Stimulated activated CD4-positive, alpha-beta T cell treated with anti-CD3 and anti-CD28 coated beads, TNF-alpha, amount 100 ng/mL, for 24 hours (primary cell): ENCODE results near the gene SHC1.

Experiments used
- DNase-seq, 3 experiments: peaks; one replicate each; pipeline ENCODE4 v3.0.0-alpha.2; 2020; ENCODE audit warnings: low read depth in 3 of 3

The SHC1 gene

DNA sequence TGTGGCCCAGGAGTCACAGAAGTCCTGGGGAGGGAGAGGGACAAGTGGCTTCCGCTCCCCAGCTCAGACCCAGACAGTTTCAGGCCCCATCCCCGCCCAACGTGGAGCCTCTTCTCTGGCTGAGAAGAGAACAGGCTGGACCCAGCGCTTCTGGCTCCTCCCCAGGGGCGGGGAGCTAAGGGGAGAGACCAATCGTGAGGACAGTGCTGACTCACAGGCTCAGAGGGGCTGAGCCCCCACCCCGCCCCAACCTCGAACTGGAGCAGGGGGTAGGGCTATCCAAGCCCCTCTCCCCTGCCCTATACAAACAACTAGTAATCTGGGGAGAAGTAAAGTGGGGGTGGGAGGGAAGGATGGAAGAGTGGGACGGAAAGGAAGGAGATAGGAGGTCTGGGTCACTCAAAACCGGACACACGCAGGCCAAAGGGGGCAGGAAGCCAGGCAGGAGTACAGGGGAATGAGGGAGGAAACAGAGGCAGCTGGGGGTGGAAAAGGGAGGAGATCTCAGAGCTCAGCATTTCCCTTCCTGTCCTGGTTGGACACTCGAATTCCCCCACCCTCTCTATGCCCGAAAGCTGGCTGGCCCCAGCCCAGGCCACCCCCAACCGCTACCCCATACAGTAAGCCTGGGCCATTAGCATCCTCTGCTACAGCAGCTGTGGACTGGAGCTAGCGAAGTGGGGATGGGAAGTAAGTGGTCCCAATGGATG is at the start of gene SHC1:
Gene SHC1 (minus strand): TSS at position 117 of the 710 bp plus-strand sequence. CDS start 221 bp downstream, outside the sequence.
- DNase-seq, result peak in 1 of 3 experiments; percentile 55

DNA sequence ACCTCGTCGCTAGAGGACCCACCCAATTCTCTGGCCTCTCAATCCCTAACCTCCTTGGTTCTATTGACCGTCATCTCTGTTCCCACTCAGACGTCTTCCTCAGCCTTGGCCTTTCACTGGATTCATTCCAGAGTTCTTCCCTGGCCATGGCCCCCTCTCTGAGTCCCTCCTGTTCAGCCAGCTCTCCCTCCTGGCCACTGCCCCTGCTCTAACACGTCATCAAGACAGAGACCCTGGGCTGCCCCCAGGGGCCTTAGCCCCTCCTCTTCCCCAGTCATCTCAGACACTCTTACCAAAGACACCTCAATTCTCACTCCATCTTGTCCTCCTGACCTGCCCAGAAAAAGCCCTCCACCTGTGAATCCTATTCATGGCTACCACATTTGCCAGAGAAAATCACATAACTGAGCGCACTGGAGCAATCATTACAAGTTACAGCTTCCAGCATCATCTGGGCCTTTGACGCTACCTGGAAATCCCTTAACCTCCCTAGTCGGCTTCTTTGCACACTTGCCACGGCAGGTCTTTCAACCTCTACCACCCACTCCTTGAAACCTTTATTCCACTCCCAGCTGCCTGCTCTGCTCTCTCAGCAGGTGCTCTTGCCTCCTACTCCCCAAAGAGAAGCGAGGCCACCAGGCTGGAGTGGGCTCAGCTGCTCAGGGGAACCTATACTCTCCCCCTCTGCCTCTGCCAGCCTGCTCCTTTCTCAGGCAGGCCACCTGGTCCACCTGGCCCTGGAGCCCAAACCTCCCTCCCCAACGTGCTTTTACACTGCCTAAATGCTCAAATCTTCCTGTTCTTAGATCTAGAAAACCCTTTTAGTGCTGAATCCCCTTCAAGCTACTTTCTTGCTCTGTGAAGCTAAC is 49.1 kb upstream of the SHC1 start:
- DNase-seq, result no peak

- no peak for DNase-seq
Observed at GRCh38 chr1:155018617-155019348, 48.2 kb upstream of the SHC1 start.

DNA sequence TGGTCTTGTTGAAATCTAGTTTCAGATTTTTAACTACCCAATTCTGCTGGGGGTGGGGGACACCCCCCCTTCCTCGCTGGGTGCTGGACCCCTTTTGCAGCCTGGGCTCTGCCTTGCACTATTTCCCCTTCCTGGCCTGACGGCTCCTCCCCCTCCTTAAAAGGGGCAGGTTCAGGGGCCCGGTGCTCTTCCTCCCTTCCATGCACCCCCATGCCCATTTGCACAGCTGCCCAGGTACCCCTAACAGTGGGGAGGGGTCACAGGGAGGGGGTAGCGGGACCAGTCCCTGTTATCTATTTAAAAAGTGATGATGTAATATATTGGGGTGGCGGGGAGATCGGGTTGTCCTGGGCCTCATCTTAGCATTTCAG is 47.4 kb upstream of the SHC1 start:
- DNase-seq, result no peak

- peak; percentile 82 to 92 (median 85) for DNase-seq
Observed at GRCh38 chr1:155017041-155017945, 46.7 kb upstream of the SHC1 start.

DNA sequence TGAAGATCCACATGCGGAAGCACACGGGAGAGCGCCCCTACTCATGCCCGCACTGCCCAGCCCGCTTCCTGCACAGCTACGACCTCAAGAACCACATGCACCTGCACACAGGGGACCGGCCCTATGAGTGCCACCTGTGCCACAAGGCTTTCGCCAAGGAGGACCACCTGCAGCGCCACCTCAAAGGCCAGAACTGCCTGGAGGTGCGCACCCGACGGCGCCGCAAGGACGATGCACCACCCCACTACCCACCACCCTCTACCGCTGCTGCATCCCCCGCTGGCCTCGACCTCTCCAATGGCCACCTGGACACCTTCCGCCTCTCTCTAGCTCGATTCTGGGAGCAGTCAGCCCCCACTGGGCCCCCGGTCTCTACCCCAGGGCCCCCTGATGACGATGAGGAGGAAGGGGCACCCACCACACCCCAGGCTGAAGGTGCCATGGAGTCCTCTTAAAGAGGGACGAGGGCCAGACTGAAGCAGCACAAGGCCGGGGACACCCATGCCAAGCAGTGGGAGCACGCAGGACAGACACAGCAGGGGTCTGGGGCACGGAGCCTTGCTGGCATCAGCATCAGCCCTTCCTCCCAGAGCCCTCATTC is 45.8 kb upstream of the SHC1 start:
- DNase-seq, result no peak

GRCh38 chr1:155015527-155016230 is 45.1 kb upstream of the SHC1 start:
- DNase-seq, result no peak

DNA sequence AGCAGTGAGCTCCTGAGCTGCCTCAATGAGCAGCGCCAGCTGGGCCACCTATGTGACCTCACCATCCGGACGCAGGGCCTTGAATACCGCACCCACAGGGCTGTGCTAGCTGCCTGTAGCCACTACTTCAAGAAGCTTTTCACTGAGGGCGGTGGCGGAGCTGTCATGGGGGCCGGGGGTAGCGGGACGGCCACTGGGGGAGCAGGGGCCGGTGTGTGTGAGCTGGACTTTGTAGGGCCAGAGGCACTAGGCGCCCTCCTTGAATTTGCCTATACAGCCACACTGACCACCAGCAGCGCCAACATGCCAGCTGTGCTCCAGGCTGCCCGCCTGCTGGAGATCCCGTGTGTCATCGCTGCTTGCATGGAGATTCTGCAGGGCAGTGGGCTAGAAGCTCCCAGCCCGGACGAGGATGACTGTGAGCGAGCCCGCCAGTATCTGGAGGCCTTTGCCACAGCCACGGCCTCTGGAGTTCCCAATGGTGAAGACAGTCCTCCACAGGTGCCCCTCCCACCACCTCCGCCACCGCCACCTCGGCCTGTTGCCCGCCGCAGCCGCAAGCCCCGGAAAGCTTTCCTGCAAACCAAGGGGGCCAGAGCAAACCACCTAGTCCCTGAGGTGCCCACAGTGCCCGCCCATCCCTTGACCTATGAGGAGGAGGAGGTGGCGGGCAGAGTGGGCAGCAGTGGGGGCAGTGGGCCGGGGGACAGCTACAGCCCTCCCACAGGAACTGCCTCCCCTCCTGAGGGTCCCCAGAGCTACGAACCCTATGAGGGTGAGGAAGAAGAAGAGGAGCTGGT is 44.4 kb upstream of the SHC1 start:
- DNase-seq, result no peak

GRCh38 chr1:155013632-155014031 is 43.1 kb upstream of the SHC1 start:
- no peak for DNase-seq

DNA sequence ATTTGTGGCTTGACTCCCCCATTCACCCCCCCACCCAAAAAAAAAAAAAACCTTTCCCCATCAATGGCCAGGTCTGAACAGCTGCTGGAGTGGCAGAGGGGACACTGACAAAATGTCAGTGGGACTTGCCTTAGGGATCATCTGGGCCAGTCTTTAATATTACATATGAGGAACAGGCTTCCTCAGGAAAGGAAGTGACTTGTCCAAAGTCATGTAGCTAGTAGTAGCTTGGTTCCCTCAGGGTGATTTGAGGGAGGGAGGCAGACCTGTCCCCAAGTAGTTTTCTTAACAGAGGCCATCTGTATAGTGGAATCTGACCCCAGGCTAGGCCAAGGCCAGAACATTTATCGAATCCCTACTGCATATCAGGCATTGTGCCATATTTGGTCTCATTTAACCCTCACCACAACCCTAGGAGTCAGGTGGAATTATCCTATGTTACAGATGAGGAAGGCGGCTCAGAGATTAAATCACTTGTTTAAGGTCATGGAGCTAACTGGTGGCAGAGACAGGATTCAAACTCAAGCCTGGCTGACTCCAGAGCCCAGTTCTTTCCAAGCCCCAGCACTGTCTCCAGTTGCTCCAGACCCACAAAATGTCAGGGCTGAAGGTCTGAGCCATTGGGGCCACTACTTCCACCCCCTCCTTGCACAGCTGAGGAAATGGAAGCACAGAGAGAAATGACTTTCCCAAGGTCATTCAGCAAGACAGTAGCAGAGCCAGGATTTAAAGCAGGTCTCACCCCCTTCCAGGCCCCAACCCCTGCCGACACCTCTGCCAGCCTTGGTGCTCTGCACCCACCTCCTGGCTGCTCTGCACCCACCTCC is 42.4 kb upstream of the SHC1 start:
- DNase-seq, result no peak

DNA sequence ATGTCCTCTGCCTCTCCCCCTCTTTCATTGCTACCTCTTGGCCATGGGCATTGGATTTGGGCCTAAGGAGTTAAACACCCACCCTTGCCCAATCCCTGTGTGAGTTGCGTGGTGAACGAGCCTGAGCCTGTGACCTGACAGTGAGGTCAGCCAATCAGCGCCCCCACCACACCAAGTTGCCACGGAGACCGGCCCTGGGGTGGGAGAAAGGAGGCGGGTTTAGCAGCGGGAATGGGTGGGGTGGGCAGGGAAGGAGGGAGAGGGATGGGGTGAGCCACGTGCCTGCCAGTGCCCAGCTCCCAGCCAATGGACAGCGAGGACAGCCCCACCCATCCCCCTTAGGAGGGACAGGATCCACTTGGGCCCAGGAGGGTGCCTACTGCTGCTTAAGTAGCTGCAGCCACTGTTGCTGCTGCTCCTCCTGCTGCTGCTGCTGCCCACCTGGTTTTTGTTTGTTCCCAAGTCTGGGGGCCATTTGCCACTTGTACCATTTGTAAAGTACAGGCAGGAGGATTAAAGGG is 41.5 kb upstream of the SHC1 start:
- peak in 1 of 3 experiments; percentile 47 for DNase-seq

- DNase-seq, result no peak
Observed at GRCh38 chr1:155011437-155012025, 41.0 kb upstream of the SHC1 start.

GRCh38 chr1:155011004-155011416 is 40.5 kb upstream of the SHC1 start:
- no peak for DNase-seq

DNA sequence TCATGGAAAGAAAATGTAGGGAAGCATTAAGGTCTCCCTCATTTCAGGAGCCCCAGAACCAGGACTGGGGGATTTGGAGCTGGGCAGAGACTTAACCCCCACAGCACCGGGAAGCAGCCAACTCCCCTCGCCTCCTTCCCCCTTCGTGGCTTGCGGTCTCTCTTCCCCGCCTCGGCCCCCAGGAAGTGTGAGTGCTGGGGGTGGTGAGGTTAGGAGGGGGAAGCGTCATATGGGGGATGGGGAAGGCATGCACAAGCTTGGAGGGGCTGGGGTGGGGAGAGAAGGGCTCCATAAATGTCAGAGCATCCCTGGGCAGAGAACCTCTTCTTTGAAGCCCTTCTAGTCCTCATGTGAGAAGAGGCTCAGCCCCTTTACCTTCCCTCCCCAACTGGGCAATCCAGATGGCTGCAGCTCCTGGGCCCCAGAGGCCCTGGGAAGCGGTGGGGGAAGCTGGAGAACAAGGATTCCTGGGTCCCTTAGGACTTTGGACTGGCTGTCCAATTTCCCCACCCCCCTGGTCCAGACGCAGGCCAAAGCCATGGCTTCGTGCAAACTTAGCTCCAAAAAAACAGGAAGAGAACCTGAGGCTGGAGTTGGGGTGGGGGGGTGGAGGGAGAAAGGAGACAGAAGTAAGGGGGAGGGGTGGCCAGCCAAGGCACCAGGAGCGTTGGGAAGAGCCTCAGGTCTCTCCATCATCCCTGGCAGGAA is 39.8 kb upstream of the SHC1 start:
- peak in 1 of 3 experiments; percentile 49 for DNase-seq

GRCh38 chr1:155009742-155010141 is 39.2 kb upstream of the SHC1 start:
- DNase-seq, result no peak

DNA sequence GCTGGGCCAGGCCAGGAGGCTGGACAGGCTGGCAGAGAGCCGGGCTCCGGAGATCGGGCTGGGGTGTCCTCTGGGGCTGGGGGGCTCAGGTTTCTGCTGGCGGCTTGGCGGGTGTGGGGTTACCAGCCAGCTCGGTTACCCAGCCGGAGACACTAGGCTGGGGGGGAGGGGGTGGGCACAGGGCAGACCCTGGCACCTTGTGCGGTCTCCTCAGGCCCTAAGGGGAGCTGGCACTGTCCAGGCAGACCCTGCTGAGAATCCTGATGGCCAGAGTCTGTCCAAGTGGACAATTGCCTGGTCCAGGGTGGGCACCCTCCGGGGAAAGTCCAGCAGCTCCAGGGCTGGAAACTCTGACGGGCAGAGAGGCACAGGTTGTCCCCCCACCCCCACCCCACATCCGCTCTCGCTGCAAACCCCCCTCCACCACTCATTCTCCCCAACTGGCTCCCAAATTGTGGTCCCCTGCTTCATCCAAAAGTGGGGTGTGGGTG is 38.7 kb upstream of the SHC1 start:
- peak in 1 of 3 experiments; percentile 49 for DNase-seq
